GM18499 (cell line): Measurements from ENCODE around the gene GCLM.

Experiments
- ATAC-seq: cut with Tn5 transposase; IDR thresholded peaks from one replicate; pipeline ENCODE4 v1.9.1; 2021; ENCODE audit warnings: moderate number of reproducible peaks; ENCODE audit not compliant: insufficient read depth, unreplicated experiment

The GCLM gene

DNA sequence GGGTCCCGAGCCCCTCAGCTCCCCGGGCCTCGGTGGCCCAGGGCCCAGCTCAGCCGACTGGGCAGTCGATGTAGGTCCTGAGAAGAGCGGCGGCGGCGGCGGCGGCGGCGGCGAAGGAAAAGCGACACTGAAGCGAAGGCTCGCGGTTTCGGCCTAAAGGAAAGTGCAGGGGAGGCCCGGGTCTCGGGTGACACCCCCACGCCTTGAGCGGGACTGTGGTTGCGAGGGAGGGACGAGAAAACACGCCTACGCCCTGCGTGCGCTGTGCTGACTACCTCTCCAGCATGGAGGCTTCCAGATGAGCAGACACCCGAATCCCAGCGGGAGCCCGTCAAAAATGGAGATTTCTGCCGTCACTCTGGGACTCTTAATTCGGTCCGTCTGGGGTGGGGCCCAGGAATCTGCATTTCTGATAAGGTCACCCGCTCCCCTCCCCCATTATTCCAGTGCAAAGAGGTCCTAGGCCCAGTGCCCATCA is 61.4 kb downstream of the GCLM start:
- peak; percentile 16 for ATAC-seq

DNA sequence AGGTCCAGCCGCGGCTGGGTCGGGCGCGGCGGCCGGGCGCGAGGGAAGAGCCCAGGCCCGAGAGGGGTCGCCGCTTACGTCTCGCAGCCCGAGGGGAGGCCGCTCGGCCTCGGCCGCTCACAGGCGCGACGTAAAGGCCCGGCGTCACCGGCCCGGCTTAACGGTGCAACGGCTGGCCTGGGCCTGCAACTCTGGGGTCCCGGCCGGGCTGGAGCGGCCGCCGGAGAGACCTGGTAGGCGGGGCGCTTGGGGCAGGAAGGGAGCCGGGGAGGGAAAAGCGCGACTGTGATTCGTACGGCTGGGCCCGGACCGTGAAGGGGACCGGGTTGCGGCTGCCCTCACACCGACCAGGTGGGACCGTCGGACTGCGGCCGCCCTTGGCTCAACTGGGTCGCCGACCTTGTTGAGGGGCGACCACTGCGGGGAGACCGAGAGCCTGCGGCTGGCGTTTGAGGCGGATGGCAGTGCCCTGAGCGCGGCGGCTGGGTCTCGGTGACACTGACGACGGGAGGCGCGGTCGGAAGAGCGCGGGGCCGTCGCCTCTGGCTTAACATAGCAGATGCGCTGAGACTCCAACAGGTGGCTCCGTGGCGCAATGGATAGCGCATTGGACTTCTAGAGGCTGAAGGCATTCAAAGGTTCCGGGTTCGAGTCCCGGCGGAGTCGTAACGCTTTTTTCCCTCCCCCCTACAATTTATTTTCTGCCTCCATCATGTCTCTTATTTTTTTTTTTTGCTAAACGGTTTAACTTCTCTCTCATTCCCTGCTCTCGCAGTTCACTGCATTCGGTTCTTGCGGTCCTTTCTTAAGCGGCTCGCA is 62.0 kb downstream of the GCLM start:
- ATAC-seq: peak; percentile 52

DNA sequence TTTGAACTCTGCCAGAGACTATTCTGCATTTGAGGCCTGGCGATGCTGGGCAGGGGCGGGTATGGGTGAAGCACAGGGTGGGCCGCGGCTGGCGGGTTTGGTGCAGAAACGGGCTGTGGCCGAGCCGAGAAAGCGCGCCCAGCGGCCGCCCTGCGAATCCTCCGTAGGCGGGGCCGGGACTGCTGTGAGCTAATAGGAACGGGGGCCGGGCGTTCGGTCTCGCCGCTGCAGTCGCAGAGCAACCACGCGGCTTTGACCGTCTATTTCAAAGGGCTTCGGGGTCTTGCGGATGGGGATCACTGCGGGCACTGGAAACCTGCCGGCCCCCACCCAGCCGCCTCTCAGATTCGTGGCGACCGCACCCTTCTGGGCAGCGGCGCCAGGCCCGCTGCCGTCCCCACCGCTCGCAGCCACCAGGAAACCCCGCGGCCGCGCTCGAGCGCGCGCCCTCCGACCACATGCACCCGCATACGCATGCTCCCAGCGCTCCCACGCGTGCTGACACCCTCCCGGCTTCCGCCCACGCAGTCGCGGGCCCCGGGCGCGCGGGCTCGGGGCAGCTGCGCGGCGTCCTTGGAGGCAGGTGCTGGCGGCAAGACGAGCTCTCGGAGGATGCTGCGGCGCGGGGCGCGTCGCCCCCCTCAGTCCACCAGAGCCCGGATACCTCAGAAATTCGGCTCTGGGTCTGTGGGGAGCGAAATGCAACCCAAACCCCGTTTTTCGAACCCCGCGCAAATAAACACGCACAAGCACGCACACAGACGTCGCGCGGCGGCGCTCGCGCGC is 62.8 kb downstream of the GCLM start:
- ATAC-seq: peak; percentile 27

DNA sequence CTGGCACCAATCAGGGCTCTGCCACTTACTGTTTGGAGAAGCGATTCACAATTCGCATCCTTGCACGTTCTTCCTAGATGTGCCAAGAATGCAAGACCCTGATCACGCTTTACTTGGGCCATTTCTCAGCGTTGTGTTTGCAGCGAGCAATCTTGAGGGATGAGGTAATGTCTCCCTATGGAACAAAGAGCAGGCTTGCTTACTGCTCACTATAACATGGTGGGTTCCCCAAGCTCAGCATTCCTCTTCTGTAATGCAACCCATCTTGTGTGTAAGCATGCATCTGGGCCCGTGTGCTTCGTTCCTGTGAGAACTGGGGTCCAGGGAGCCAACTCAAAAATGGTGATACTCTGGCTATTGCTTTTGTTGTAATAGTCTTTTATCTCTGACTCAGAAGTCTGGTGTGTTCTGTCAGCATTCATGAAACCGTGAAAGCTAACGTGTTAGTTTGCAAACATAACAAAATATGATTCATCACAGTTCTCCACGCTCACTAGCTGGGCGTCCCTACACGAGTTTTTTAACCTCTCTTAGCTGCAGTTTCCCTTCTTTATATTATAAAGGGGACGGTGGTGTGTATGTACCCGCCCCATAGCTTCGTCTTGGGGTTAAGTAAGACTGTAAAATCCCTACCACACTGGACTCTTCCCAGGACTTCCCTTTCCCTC is 63.6 kb downstream of the GCLM start:
- peak; percentile 1 for ATAC-seq

DNA sequence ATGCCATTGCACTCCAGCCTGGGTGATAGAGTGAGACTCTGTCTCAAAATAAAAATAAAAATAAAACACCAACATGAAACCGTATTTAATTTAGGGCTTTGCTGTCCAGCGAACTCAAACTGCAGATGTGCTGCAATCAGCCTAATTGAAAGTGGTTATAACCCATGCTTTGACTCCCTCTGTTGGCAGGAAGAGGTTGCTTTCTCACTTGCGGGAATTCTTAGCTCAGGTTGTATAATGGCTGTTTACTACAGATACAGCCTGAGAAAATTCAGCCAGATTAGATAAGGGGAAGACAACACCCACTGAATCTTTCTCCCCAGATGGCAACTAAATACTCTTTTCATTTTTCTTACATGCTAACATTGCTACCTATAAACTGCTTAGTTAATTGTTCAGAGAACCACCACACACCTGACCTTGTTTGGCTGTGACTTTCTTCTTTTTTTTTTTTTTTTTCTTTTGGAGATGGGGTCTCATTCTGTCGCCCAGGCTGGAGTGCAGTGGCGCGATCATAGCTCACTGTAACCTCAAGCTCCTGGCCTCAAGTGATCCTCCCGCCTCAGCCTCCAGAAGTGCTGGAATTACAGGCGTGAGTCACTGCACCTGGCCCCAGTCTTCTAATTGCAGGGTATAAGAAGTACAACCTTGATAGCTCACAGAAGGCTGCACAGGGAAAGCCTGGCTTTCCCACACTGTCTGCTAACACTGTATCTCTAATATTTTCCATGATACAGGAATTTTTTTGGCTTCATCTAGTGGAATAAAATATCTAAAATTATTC is 64.8 kb downstream of the GCLM start:
- ATAC-seq: no peak

DNA sequence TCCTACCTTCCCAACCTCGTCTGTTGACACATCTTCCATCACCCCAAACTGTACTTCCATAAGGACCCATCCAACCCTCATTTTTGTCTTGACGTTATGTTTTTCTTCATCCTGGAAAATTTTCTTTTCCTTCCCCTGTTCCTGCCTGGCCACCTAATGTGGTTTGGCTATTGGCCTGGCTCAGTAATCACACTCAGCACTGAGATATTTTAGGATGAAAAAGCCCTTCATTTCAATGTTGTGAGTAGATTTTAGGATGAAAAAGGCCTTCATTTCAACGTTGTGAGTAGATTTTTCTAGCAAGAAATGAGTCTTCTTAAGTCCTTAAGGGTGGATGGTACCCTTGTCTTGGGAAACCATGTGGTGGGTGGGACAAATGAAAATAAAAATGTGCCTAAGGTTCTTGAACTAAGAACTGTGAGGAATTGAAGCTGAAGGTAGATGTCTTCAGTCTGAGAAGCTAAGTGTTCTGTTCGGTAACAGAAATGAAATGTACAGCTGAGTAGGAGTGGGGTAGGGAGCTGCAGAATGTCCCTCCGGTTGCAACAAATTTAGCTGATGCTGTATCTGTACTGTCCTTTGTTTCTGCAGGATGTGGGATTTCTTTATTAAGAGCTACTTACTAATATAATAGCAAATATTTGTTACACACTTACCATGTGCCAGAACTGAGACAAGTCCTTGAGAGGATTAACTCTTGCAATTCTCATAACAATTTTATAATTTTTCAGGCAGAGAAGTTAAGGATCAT is 66.3 kb downstream of the GCLM start:
- no peak for ATAC-seq

DNA sequence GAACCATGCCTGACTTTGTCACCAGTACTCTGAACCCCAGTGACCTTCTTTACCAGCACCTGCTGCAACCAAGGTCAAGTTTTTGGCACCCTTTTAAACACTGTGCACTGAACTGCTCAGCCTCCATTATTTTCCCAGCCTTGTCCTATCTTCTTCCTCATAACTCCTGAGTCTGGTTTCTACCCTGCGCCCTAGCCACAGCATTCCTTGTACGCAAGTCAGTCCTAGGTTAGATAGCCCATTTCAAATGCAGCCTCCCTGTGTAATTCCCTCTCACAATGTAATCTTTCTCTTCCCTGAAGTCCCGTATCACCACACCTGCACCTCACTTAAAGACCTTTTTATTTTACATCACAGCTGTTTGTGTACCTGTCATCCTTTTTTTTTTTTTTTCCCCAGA is 67.5 kb downstream of the GCLM start:
- no peak for ATAC-seq

DNA sequence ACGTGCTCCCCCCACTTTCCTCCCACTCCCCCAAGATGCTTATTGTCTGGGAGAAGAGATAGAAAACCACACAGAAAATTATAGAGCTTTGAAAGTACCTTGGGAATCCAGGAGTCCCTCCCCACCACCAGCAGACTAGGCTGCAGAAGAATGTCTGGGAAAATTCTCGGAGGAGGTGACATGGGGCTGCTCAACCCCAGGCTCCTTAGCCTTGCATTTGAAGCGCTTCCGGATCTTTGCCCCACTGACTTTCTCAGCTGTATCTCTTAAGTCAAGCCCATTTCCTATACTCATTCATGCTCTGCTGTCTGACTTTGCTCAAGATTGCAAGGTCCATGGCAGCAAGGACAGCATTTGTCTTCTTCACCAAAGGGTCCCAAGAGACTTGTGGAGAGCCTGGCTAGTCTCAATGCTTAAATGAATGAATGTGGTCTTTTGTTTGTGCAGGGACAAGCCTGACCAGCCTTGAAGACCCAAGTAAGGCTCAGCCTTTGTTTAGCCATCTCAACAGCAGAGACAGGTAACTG is 68.2 kb downstream of the GCLM start:
- ATAC-seq: no peak

DNA sequence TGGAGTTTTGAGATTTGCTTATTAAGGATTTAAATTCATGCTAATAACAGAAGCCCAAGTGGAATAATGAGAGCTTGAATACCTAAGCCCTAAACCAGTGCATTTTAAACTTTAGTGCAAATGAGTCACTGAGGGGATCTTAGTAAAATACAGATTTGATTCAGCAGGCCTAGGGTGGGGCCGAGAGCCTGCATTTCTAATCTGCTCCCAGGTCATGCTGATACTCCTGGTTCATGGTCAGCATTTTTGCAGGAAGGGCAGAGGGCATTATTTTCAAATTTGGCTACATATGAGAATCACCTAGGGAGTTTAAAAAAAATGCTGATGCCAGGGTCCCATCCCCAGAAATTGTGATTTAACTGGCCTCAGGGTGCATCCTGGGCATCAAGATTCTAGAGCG is 69.5 kb downstream of the GCLM start:
- no peak for ATAC-seq

DNA sequence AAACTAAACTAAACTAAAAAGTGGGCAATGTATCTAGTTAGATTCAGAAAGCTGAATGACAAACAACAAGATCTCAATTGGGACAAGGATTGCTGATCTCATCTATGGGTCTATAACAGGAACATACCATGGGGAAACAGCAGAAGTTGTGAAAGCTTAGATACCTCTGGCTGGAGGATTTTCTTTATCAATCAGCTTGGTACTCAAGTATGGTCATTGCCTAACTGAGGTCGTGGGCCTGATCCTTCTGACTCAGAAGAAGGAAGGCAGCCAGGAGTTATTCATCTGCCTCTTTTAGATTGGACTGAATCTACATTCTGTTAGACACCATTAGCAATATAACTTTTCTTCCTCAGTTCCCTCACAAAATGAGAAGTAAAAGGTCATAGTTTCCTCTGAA is 69.9 kb downstream of the GCLM start:
- ATAC-seq: no peak

DNA sequence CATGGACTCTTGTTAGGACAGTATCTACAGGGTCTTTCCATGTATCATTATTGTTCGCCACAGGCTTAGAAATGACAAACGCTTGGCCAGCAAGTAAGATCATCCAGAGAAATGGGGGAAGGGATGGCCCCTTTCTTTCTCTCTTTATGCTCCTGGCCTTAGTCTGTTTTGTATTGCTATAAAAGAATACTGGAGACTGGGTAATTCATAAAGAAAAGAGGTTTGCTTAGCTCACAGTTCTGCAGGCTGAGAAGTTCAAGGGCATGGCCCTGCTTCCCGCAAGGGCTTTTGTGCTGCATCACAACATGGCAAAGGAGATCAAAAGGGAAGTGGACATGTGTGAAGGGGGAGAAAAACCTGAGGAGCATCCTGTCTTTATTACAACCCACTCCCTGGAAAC is 71.3 kb downstream of the GCLM start:
- no peak for ATAC-seq
